Measurements from ENCODE around the gene HIGD1B. TPM values are rescaled to one million over a fixed set of nuclear protein-coding genes. Genes with fewer than 3 reads are reported as not detected.
"Not testable (repeated sequence)": the region's sequence is repeated elsewhere in the genome, so short reads cannot be mapped to it uniquely, and the experiment has no call there.

The HIGD1B gene
- total and polyA plus RNA-seq, 2 donors from 2014 or later = 2.2 to 3.2 TPM

GRCh38 chr17:44808156-44808555 lies 39.5 kb upstream of the HIGD1B start:
- Histone ChIP-seq H3K4me1 (ENCODE audit: control insufficient read depth in 2 of 3, insufficient read depth in 2 of 3, low read depth in 1 of 3, low read length in 3 of 3) (no peaks in the 10 kb centered on the region), H3K9me3 (ENCODE audit: control insufficient read depth in 2 of 3, insufficient read depth in 1 of 3, low read length in 3 of 3) (no peaks in the 10 kb centered on the region), H3K4me3 (ENCODE audit: low read length in 3 of 3) (no peak overlapping the region), H3K9ac (ENCODE audit: low read length in 3 of 3) (no peak overlapping the region), H3K36me3 (ENCODE audit: control insufficient read depth in 2 of 3, insufficient read depth in 3 of 3, low read length in 3 of 3) (peaks cover 0 to 6% (median 0%) of the 10 kb centered on the region in 3 donors), H3K27me3 (ENCODE audit: control insufficient read depth, insufficient read depth, low read length) (no peaks in the 10 kb centered on the region), H3K27ac (ENCODE audit: low read depth in 2 of 2, low read length in 2 of 2) (no peak overlapping the region)
- no peak for DNase-seq
- intact Hi-C loops (cut with DNase I) = no loop called here
- FAIRE-seq = no peak
- TF ChIP-seq CTCF (IDR thresholded peaks at IDR 0.05; ENCODE audit: borderline replicate concordance, extremely low read depth, insufficient read depth) = no peak

- H3K27ac ChIP-seq (ENCODE audit: low read depth in 2 of 2, low read length in 2 of 2); H3K4me1 ChIP-seq (ENCODE audit: control insufficient read depth in 2 of 3, insufficient read depth in 2 of 3, low read depth in 1 of 3, low read length in 3 of 3); intact Hi-C loops (cut with DNase I); FAIRE-seq; H3K9ac ChIP-seq (ENCODE audit: low read length in 3 of 3); H3K27me3 ChIP-seq (ENCODE audit: control insufficient read depth, insufficient read depth, low read length); H3K9me3 ChIP-seq (ENCODE audit: control insufficient read depth in 2 of 3, insufficient read depth in 1 of 3, low read length in 3 of 3); H3K4me3 ChIP-seq (ENCODE audit: low read length in 3 of 3); DNase-seq; H3K36me3 ChIP-seq (ENCODE audit: control insufficient read depth in 2 of 3, insufficient read depth in 3 of 3, low read length in 3 of 3): not testable (repeated sequence)
These were observed 38.9 kb upstream of the HIGD1B start for GRCh38 chr17:44808656-44809388.

- Histone ChIP-seq H3K27ac (ENCODE audit: low read depth in 2 of 2, low read length in 2 of 2) (no peak overlapping the region), H3K9ac (ENCODE audit: low read length in 3 of 3) (no peak overlapping the region), H3K4me3 (ENCODE audit: low read length in 3 of 3) (no peak overlapping the region), H3K27me3 (ENCODE audit: control insufficient read depth, insufficient read depth, low read length) (no peaks in the 10 kb centered on the region), H3K4me1 (ENCODE audit: control insufficient read depth in 2 of 3, insufficient read depth in 2 of 3, low read depth in 1 of 3, low read length in 3 of 3) (no peaks in the 10 kb centered on the region), H3K36me3 (ENCODE audit: control insufficient read depth in 2 of 3, insufficient read depth in 3 of 3, low read length in 3 of 3) (no peaks in the 10 kb centered on the region), H3K9me3 (ENCODE audit: control insufficient read depth in 2 of 3, insufficient read depth in 1 of 3, low read length in 3 of 3) (no peaks in the 10 kb centered on the region)
- TF ChIP-seq CTCF (IDR thresholded peaks at IDR 0.05; ENCODE audit: borderline replicate concordance, extremely low read depth, insufficient read depth) = no peak
- DNase-seq = no peak
- FAIRE-seq = no peak
- intact Hi-C loops (cut with DNase I) = no loop called here
These were observed 35.4 kb upstream of the HIGD1B start for GRCh38 chr17:44812263-44812662.

- H3K9ac ChIP-seq (ENCODE audit: low read length in 3 of 3); H3K4me3 ChIP-seq (ENCODE audit: low read length in 3 of 3); DNase-seq; FAIRE-seq; intact Hi-C loops (cut with DNase I); H3K27me3 ChIP-seq (ENCODE audit: control insufficient read depth, insufficient read depth, low read length); H3K9me3 ChIP-seq (ENCODE audit: control insufficient read depth in 2 of 3, insufficient read depth in 1 of 3, low read length in 3 of 3); H3K36me3 ChIP-seq (ENCODE audit: control insufficient read depth in 2 of 3, insufficient read depth in 3 of 3, low read length in 3 of 3); H3K4me1 ChIP-seq (ENCODE audit: control insufficient read depth in 2 of 3, insufficient read depth in 2 of 3, low read depth in 1 of 3, low read length in 3 of 3); H3K27ac ChIP-seq (ENCODE audit: low read depth in 2 of 2, low read length in 2 of 2): not testable (repeated sequence)
These were observed 29.2 kb upstream of the HIGD1B start for GRCh38 chr17:44818508-44818907.

Measured in kidney (tissue), 14 donors.